NCI-H2171 treated with DMSO at 0.1 percent for 48 hours (cell line): ENCODE results near the gene RNU6-1.
A peak's percentile ranks its signal among the peaks of the same experiment; 100 is the strongest.

Experiments
- DNase-seq: peaks from one replicate; lab custom pipeline; 2025; lab: John Stamatoyannopoulos, UW

RNU6-1 gene

GRCh38 chr15:67839929-67840748 is at the start of gene RNU6-1:
Gene RNU6-1, minus strand, starts transcription at chr15:67840045.
- peak; percentile 96 for DNase-seq

GRCh38 chr15:67887776-67888175 is 47.9 kb upstream of the RNU6-1 start:
- DNase-seq: no peak

- DNase-seq: no peak
These were observed 46.0 kb upstream of the RNU6-1 start for GRCh38 chr15:67885861-67886260.

GRCh38 chr15:67885175-67885523 is 45.3 kb upstream of the RNU6-1 start:
- DNase-seq: no peak

GRCh38 chr15:67884514-67885174 is 44.8 kb upstream of the RNU6-1 start:
- peak; percentile 61 for DNase-seq

GRCh38 chr15:67884009-67884408 is 44.2 kb upstream of the RNU6-1 start:
- DNase-seq: no peak

- DNase-seq: peak; percentile 6
These were observed 43.5 kb upstream of the RNU6-1 start for GRCh38 chr15:67883234-67883773.

- DNase-seq: no peak
These were observed 42.8 kb upstream of the RNU6-1 start for GRCh38 chr15:67882487-67883233.

- DNase-seq: peak; percentile 9
These were observed 40.9 kb upstream of the RNU6-1 start for GRCh38 chr15:67880651-67881182.

GRCh38 chr15:67879440-67880129 is 39.7 kb upstream of the RNU6-1 start:
- DNase-seq: no peak

GRCh38 chr15:67878712-67879206 is 38.9 kb upstream of the RNU6-1 start:
- DNase-seq: peak; percentile 16

- no peak for DNase-seq
These were observed 33.9 kb upstream of the RNU6-1 start for GRCh38 chr15:67873777-67874176.

- DNase-seq: no peak
These were observed 31.1 kb upstream of the RNU6-1 start for GRCh38 chr15:67870868-67871408.

- DNase-seq: no peak
These were observed 29.9 kb upstream of the RNU6-1 start for GRCh38 chr15:67869701-67870100.

- no peak for DNase-seq
These were observed 25.9 kb upstream of the RNU6-1 start for GRCh38 chr15:67865766-67866165.

- no peak for DNase-seq
These were observed 25.5 kb upstream of the RNU6-1 start for GRCh38 chr15:67865331-67865730.

- DNase-seq: peak; percentile 29
These were observed 23.7 kb upstream of the RNU6-1 start for GRCh38 chr15:67863442-67863987.

GRCh38 chr15:67862750-67863441 is 23.1 kb upstream of the RNU6-1 start:
- DNase-seq: no peak

GRCh38 chr15:67861983-67862382 is 22.1 kb upstream of the RNU6-1 start:
- DNase-seq: no peak

- no peak for DNase-seq
These were observed 19.6 kb upstream of the RNU6-1 start for GRCh38 chr15:67859331-67859946.
